ENCODE measurements around the gene TAF4.

The TAF4 gene

GRCh38 chr20:61968932-61969331 lies 96.7 kb downstream of the TAF4 start (continued):
- no peak for TF ChIP-seq CREB5 (CRISPR knock-in tag; IDR thresholded peaks at IDR 0.05; ENCODE audit: low read depth)
- TF ChIP-seq ZFP3 (CRISPR knock-in tag; IDR thresholded peaks at IDR 0.05), result no peak
- no peak for TF ChIP-seq ZNF70 (CRISPR knock-in tag; IDR thresholded peaks at IDR 0.05)
- no peak for TF ChIP-seq PPARA (CRISPR knock-in tag; IDR thresholded peaks at IDR 0.05; ENCODE audit: borderline replicate concordance)
- no peak for TF ChIP-seq ZNF565 (CRISPR knock-in tag; conservative IDR thresholded peaks at IDR 0.05; ENCODE audit: low read depth)

GRCh38 chr20:61968036-61968810 lies 97.5 kb downstream of the TAF4 start:
- no peak for ATAC-seq
- TF ChIP-seq TOX (CRISPR knock-in tag; IDR thresholded peaks at IDR 0.05; ENCODE audit: borderline replicate concordance) (no peak), OSR1 (CRISPR knock-in tag; IDR thresholded peaks at IDR 0.05) (no peak), ZC3H10 (CRISPR knock-in tag; IDR thresholded peaks at IDR 0.05) (no peak)

GRCh38 chr20:61967300-61967699 lies 98.4 kb downstream of the TAF4 start:
- no peak for ATAC-seq

GRCh38 chr20:61966492-61967244 lies 99.0 kb downstream of the TAF4 start:
- TF ChIP-seq ZNF70 (CRISPR knock-in tag; IDR thresholded peaks at IDR 0.05), result no peak
- no peak for TF ChIP-seq ZFP3 (CRISPR knock-in tag; IDR thresholded peaks at IDR 0.05)
- peak; percentile 15; the same call in 2 of the 3 replicates for ATAC-seq

More at GRCh38 chr20:61967300-61967699, 98.4 kb downstream of the TAF4 start:
- TF ChIP-seq PPARA (CRISPR knock-in tag; IDR thresholded peaks at IDR 0.05; ENCODE audit: borderline replicate concordance) (no peak), ZC3H10 (CRISPR knock-in tag; IDR thresholded peaks at IDR 0.05) (no peak), ZNF8 (CRISPR knock-in tag; IDR thresholded peaks at IDR 0.05) (no peak), CSDC2 (CRISPR knock-in tag; IDR thresholded peaks at IDR 0.05) (no peak)

- TF ChIP-seq ZFP3 (CRISPR knock-in tag; IDR thresholded peaks at IDR 0.05) (no peak), ZNF70 (CRISPR knock-in tag; IDR thresholded peaks at IDR 0.05) (no peak), TOX (CRISPR knock-in tag; IDR thresholded peaks at IDR 0.05; ENCODE audit: borderline replicate concordance) (no peak), ESRRG (CRISPR knock-in tag; IDR thresholded peaks at IDR 0.05) (no peak)
- ATAC-seq, result peak; percentile 17; the same call in 1 of the 3 replicates
These were observed 99.8 kb downstream of the TAF4 start for GRCh38 chr20:61965606-61966491.

GRCh38 chr20:61964675-61965605 lies 100.7 kb downstream of the TAF4 start:
- no peak for ATAC-seq
- TF ChIP-seq ESRRG (CRISPR knock-in tag; IDR thresholded peaks at IDR 0.05), result no peak
- TF ChIP-seq TCF4 (CRISPR knock-in tag; IDR thresholded peaks at IDR 0.05; ENCODE audit: borderline replicate concordance), result no peak
- no peak for TF ChIP-seq ZNF8 (CRISPR knock-in tag; IDR thresholded peaks at IDR 0.05)
- no peak for TF ChIP-seq CSRNP3 (CRISPR knock-in tag; IDR thresholded peaks at IDR 0.05)
- no peak for TF ChIP-seq ARNTL (CRISPR knock-in tag; IDR thresholded peaks at IDR 0.05; ENCODE audit: borderline replicate concordance, low read depth)
- TF ChIP-seq OSR1 (CRISPR knock-in tag; IDR thresholded peaks at IDR 0.05), result no peak
- no peak for TF ChIP-seq CREB5 (CRISPR knock-in tag; IDR thresholded peaks at IDR 0.05; ENCODE audit: low read depth)
- TF ChIP-seq PPARA (CRISPR knock-in tag; IDR thresholded peaks at IDR 0.05; ENCODE audit: borderline replicate concordance), result no peak
